Loucy (cell line): ENCODE results near the gene CWH43.

ENCODE experiments used
- H2AFZ ChIP-seq: fragments of 200-600 bp; sonication (generic); 2 replicates; pipeline ENCODE4 v1.6.0; 2016; ENCODE audit warnings: antibody characterized with exemption, mild to moderate bottlenecking, low read length, moderate library complexity
- H3F3A ChIP-seq: fragments of 200-600 bp; 2 replicates; pipeline ENCODE4 v1.6.0; 2016; ENCODE audit warnings: antibody characterized with exemption, low read depth, mild to moderate bottlenecking
- H3K27me3 ChIP-seq: fragments of 200-600 bp; sonication (generic); 2 replicates; pipeline ENCODE4 v1.6.1; 2014; ENCODE audit warnings: low read length, mild to moderate bottlenecking; ENCODE audit not compliant: insufficient read depth, poor library complexity, severe bottlenecking
- H3K36me3 ChIP-seq: fragments of 200-600 bp; sonication (generic); 2 replicates; pipeline ENCODE4 v1.6.1; 2016; ENCODE audit warnings: low read length; ENCODE audit not compliant: insufficient read depth
- H3K4me1 ChIP-seq: fragments of 200-600 bp; sonication (generic); 2 replicates; pipeline ENCODE4 v1.5.1; 2014; ENCODE audit warnings: low read length, mild to moderate bottlenecking; ENCODE audit not compliant: insufficient read depth, poor library complexity, severe bottlenecking
- H3K4me2 ChIP-seq: fragments of 200-600 bp; sonication (generic); 2 replicates; pipeline ENCODE4 v1.6.0; 2014; ENCODE audit warnings: antibody characterized with exemption, low read length, low read depth, mild to moderate bottlenecking; ENCODE audit not compliant: poor library complexity, severe bottlenecking
- H3K4me3 ChIP-seq: fragments of 200-600 bp; sonication (generic); 2 replicates; pipeline ENCODE4 v1.5.1; 2014; ENCODE audit warnings: low read length, mild to moderate bottlenecking, mixed read lengths; ENCODE audit not compliant: poor library complexity, severe bottlenecking
- H3K79me2 ChIP-seq: fragments of 200-600 bp; sonication (generic); 2 replicates; pipeline ENCODE4 v1.6.1; 2014; ENCODE audit warnings: low read length; ENCODE audit not compliant: insufficient read depth
- H3K9ac ChIP-seq: fragments of 200-600 bp; sonication (generic); 2 replicates; pipeline ENCODE4 v1.6.0; 2014; ENCODE audit warnings: mild to moderate bottlenecking, low read depth, low read length, moderate library complexity; ENCODE audit not compliant: poor library complexity, severe bottlenecking
- H3K9me2 ChIP-seq: fragments of 200-600 bp; sonication (generic); replicated peaks from 2 replicates; pipeline ENCODE4 v1.6.1; 2016; ENCODE audit warnings: low read depth, low read length, mixed read lengths
- H3K9me3 ChIP-seq: fragments of 200-600 bp; sonication (generic); 2 replicates; pipeline ENCODE4 v1.6.1; 2014; ENCODE audit warnings: mild to moderate bottlenecking, antibody characterized with exemption, low read length, low read depth; ENCODE audit not compliant: insufficient read depth
- H4K20me1 ChIP-seq: fragments of 200-600 bp; sonication (generic); 2 replicates; pipeline ENCODE4 v1.6.0; 2014; ENCODE audit warnings: antibody characterized with exemption, low read length, mild to moderate bottlenecking; ENCODE audit not compliant: insufficient read depth, poor library complexity, severe bottlenecking
- CTCF ChIP-seq: fragments of 200-600 bp; sonication (generic); conservative IDR thresholded peaks from 2 replicates; pipeline ENCODE4 v1.5.1; 2014; ENCODE audit warnings: mild to moderate bottlenecking, antibody characterized with exemption, low read length
- EZH2phosphoT487 ChIP-seq: fragments of 200-600 bp; IDR thresholded peaks from 2 replicates; pipeline ENCODE4 v1.6.1; 2018; ENCODE audit warnings: antibody characterized with exemption, mild to moderate bottlenecking, moderate library complexity, borderline replicate concordance

CWH43 gene

DNA sequence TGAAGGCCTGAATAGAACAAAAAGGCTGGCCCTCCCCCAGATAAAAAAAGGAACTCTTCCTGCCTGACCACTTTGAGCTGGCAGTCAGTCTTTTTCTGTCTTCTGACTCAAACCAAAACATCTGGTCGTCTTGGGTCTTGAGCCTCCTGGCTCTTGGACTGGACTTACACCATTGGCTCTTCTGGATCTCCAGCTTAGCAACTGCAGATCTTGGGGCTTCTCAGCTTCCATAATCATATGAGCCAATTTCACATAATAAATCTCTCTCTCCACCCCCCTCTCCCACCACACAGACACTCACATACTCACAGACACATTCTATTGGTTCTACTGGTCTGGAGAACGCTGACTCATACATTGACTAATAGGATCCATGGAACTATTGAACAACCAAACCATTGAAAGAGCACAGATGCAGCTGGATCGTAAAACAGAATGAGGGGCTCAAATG is 15.6 kb upstream of the CWH43 start:
- H3K9me3 ChIP-seq: no peaks in the 10 kb centered on the region
- no peak overlapping the region for H3K9ac ChIP-seq
- H3K79me2 ChIP-seq: no peaks in the 10 kb centered on the region
- H3K4me3 ChIP-seq: no peak overlapping the region
- H2AFZ ChIP-seq: no peak overlapping the region
- H3K4me2 ChIP-seq: no peak overlapping the region
- H3K27me3 ChIP-seq: no peaks in the 10 kb centered on the region
- H3F3A ChIP-seq: no peaks in the 10 kb centered on the region
- no peak for TF ChIP-seq CTCF
- no peak for TF ChIP-seq EZH2phosphoT487
- no peaks in the 10 kb centered on the region for H3K36me3 ChIP-seq
- no peaks in the 10 kb centered on the region for H4K20me1 ChIP-seq
- H3K9me2 ChIP-seq: no peaks in the 10 kb centered on the region
- H3K4me1 ChIP-seq: no peaks in the 10 kb centered on the region

DNA sequence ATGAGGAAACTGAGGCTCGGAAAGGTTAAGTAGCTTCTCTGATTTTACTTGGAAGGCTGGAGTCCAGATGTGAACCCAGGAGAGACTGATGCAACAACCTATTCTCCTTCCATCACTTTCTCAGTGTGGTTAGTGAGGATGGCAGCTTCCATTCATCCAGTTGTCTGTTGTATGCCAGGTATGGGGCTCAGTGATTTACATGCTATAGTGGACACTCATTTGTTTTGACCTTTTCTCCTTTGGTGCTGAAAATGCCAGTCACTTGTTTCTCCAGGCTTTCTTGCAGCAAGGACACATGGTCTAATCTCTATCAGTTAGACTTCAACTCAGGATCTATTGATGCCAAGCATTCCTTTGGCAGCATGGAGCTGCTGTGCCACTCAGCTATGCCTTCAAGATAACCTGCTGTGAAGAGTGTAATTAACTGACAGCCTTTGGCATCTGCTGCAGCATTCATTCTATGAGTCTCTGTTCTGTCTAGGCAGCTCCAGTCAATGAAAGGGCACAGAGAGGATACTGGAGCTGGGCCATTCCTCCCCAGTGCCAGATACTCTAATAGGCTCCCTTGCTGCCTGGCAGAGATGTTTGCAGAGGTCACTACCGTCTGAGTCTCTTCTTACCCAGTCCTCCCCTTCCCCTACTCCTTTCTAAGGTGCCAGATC is 11.0 kb upstream of the CWH43 start:
- no peaks in the 10 kb centered on the region for H3K27me3 ChIP-seq
- no peaks in the 10 kb centered on the region for H3K9me2 ChIP-seq
- no peaks in the 10 kb centered on the region for H3K79me2 ChIP-seq
- no peaks in the 10 kb centered on the region for H3K9me3 ChIP-seq
- H3K36me3 ChIP-seq: no peaks in the 10 kb centered on the region
- no peaks in the 10 kb centered on the region for H4K20me1 ChIP-seq
- no peak overlapping the region for H3K4me3 ChIP-seq
- H3K9ac ChIP-seq: no peak overlapping the region
- no peaks in the 10 kb centered on the region for H3F3A ChIP-seq
- H3K4me1 ChIP-seq: no peaks in the 10 kb centered on the region
- H2AFZ ChIP-seq: no peak overlapping the region
- TF ChIP-seq EZH2phosphoT487: no peak
- TF ChIP-seq CTCF: no peak
- no peak overlapping the region for H3K4me2 ChIP-seq

DNA sequence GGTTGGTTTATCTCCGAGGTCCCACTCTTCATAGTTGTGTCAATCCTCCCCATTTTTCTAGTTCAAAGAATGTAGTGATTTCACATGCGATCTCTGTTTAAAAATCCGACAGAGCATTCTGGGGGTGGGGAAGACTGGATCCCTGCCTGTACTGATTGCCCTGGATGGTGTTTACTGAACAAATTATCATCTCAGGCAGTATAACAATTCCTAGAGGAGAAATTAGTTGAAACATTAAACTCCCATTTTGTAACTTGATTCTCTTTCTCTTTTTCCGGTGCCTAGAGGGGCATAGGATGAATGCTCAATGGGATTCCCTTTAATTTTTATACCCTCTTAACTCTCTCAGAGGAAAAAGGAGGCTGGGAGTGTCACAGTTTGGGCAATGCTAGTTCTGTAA is 10.0 kb upstream of the CWH43 start:
- Histone ChIP-seq H3K27me3 (no peaks in the 10 kb centered on the region), H3K36me3 (no peaks in the 10 kb centered on the region), H3K9me2 (no peaks in the 10 kb centered on the region), H2AFZ (no peak overlapping the region), H3K9me3 (no peaks in the 10 kb centered on the region), H3K4me1 (no peaks in the 10 kb centered on the region), H3K79me2 (no peaks in the 10 kb centered on the region), H3K9ac (no peak overlapping the region), H3K4me2 (no peak overlapping the region), H3F3A (no peaks in the 10 kb centered on the region), H4K20me1 (no peaks in the 10 kb centered on the region), H3K4me3 (no peak overlapping the region)
- TF ChIP-seq EZH2phosphoT487 (no peak), CTCF (no peak)
